HCT116 (cell line): Measurements from ENCODE around the gene KCNJ4. TPM values are rescaled to one million over a fixed set of nuclear protein-coding genes. Genes with fewer than 3 reads are reported as not detected.

Source experiments
- ATAC-seq: fragments of 200-7000 bp; cut with Tn5 transposase; 2 replicates; pipeline ENCODE4 v1.9.1; 2020; ENCODE audit warnings: mild to moderate bottlenecking, moderate library complexity
- BruUV-seq: library from RNA; stranded (reverse); fragments of 400-500 nt; replicated peaks from 2 replicates; lab custom pipeline; 2021; lab: Mats Ljungman, UMichigan
- CTCF ChIA-PET: fragments of 300-600 bp; sonication (Branson Sonifier 250); formaldehyde crosslinking; loops from one replicate; lab custom pipeline; 2021; ENCODE audit warnings: antibody characterized with exemption; lab: Charles Lee
- POLR2A ChIA-PET: fragments of 300-600, 350-600 bp; sonication (Branson Sonifier 250); formaldehyde crosslinking; loops from one replicate; lab custom pipeline; 2021; ENCODE audit warnings: antibody characterized with exemption; lab: Charles Lee
- RAD21 ChIA-PET, 2 experiments: fragments of 300-600 bp; sonication (Branson Sonifier 250); formaldehyde crosslinking; loops; one replicate each; lab custom pipeline; 2023; ENCODE audit warnings: low total read pairs in 2 of 2; ENCODE audit not compliant: uncharacterized antibody in 2 of 2, unreplicated experiment in 2 of 2, low non-redundant PET in 1 of 2; lab: Charles Lee
- DNase-seq: peaks from one replicate; pipeline ENCODE4 v3.0.0-alpha.2; 2010; ENCODE audit warnings: low read depth, low spot score
- H2AFZ ChIP-seq: fragments of 200-600 bp; shearing (Covaris generic), sonication (generic); 2 replicates; pipeline ENCODE4 v1.6.1; 2017; ENCODE audit warnings: low read depth, mixed run types, mixed read lengths, antibody characterized with exemption, low read length; ENCODE audit not compliant: poor library complexity, severe bottlenecking
- H3K27ac ChIP-seq: 2 replicates; pipeline ENCODE4 v1.5.1; 2012; ENCODE audit warnings: low read depth, low read length
- H3K27me3 ChIP-seq: fragments of 200-600 bp; sonication (generic); 2 replicates; pipeline ENCODE4 v1.6.1; 2016; ENCODE audit warnings: mixed run types, low read length, mixed read lengths; ENCODE audit not compliant: insufficient read depth
- H3K36me3 ChIP-seq, 2 experiments: fragments of 200-500 bp in 1 of 2; fragments of 200-600 bp in 1 of 2; sonication (Bioruptor generic) in 1 of 2; sonication (generic) in 1 of 2; 2 replicates each; pipeline versions ENCODE4 v1.5.1 to v1.6.1; 2014 to 2016; ENCODE audit warnings: low read length in 2 of 2, inconsistent platforms in 1 of 2, mixed read lengths in 1 of 2, mixed run types in 1 of 2; ENCODE audit not compliant: insufficient read depth in 2 of 2, control insufficient read depth in 1 of 2
- H3K4me1 ChIP-seq, 2 experiments: fragments of 200-600 bp in 1 of 2; sonication (generic) in 1 of 2; 2 replicates each; pipeline versions ENCODE4 v1.5.1 to v1.6.1; 2012 to 2017; ENCODE audit warnings: low read length in 2 of 2, inconsistent platforms in 1 of 2, mild to moderate bottlenecking in 1 of 2, mixed read lengths in 1 of 2, mixed run types in 1 of 2, moderate library complexity in 1 of 2; ENCODE audit not compliant: insufficient read depth in 2 of 2, control insufficient read depth in 1 of 2
- H3K4me2 ChIP-seq: fragments of 200-600 bp; sonication (generic); 2 replicates; pipeline ENCODE4 v1.6.1; 2017; ENCODE audit warnings: mixed run types, low read length, mixed read lengths
- H3K4me3 ChIP-seq, 2 experiments: fragments of 200-600 bp in 1 of 2; sonication (generic) in 1 of 2; replicated peaks in 1 of 2; 2 replicates each; pipeline ENCODE4 v1.5.1; 2011 to 2016; ENCODE audit warnings: low read length in 2 of 2, control low read depth in 1 of 2, low read depth in 1 of 2, mild to moderate bottlenecking in 1 of 2, mixed read lengths in 1 of 2, mixed run types in 1 of 2
- H3K79me2 ChIP-seq: fragments of 200-600 bp; sonication (generic); 2 replicates; pipeline ENCODE4 v1.6.1; 2017; ENCODE audit warnings: mild to moderate bottlenecking, mixed run types, low read length, moderate library complexity, mixed read lengths; ENCODE audit not compliant: insufficient read depth
- H3K9ac ChIP-seq: fragments of 200-600 bp; sonication (generic); 2 replicates; pipeline ENCODE4 v1.6.1; 2016; ENCODE audit warnings: low read length, mixed read lengths
- H3K9me2 ChIP-seq: fragments of 200-600 bp; sonication (generic), shearing (Covaris generic); 2 replicates; pipeline ENCODE4 v1.6.1; 2017; ENCODE audit warnings: mixed run types, mild to moderate bottlenecking, moderate library complexity; ENCODE audit not compliant: insufficient read depth
- H3K9me3 ChIP-seq, 2 experiments: fragments of 200-500 bp in 1 of 2; fragments of 200-600 bp in 1 of 2; sonication (Bioruptor generic) in 1 of 2; sonication (generic) in 1 of 2; 2 replicates each; pipeline ENCODE4 v1.6.1; 2014 to 2017; ENCODE audit warnings: low read length in 2 of 2, mixed read lengths in 2 of 2, inconsistent platforms in 1 of 2, low read depth in 1 of 2, mild to moderate bottlenecking in 1 of 2, mixed run types in 1 of 2, moderate library complexity in 1 of 2; ENCODE audit not compliant: control insufficient read depth in 1 of 2, insufficient read depth in 1 of 2
- H4K20me1 ChIP-seq: fragments of 200-600 bp; sonication (generic), shearing (Covaris generic); 2 replicates; pipeline ENCODE4 v1.6.1; 2017; ENCODE audit warnings: mixed run types, mild to moderate bottlenecking, moderate library complexity; ENCODE audit not compliant: insufficient read depth
- CEBPB ChIP-seq: IDR thresholded peaks from 2 replicates; pipeline ENCODE4 v1.6.1; 2012; ENCODE audit warnings: low read depth
- EGR1 ChIP-seq: IDR thresholded peaks from 2 replicates; pipeline ENCODE4 v1.6.1; 2012; ENCODE audit warnings: low read depth
- ELF1 ChIP-seq: IDR thresholded peaks from 2 replicates; pipeline ENCODE4 v1.6.1; 2012; ENCODE audit warnings: low read depth, borderline replicate concordance
- EZH2 ChIP-seq: fragments of 200-600 bp; sonication (generic); IDR thresholded peaks from 2 replicates; pipeline ENCODE4 v1.6.1; 2017; ENCODE audit warnings: antibody characterized with exemption, mixed run types
- FOSL1 ChIP-seq: IDR thresholded peaks from 2 replicates; pipeline ENCODE4 v1.6.1; 2012; ENCODE audit warnings: low read depth
- POLR2AphosphoS5 ChIP-seq: IDR thresholded peaks from 2 replicates; pipeline ENCODE4 v1.6.1; 2011; ENCODE audit warnings: mild to moderate bottlenecking, low read depth, low read length, moderate library complexity
- TCF7L2 ChIP-seq: IDR thresholded peaks from 2 replicates; pipeline ENCODE4 v1.7.0; 2011; ENCODE audit warnings: borderline replicate concordance, inconsistent platforms; ENCODE audit not compliant: insufficient read depth, insufficient read length; ENCODE audit errors: extremely low read depth
- ZFX ChIP-seq: fragments of 450-650 bp; IDR thresholded peaks from 2 replicates; pipeline ENCODE4 v1.6.1; 2017
- ZNF274 ChIP-seq: fragments of 200-500 bp; sonication (Bioruptor generic); IDR thresholded peaks from 2 replicates; pipeline ENCODE4 v1.6.1; 2014; ENCODE audit warnings: mild to moderate bottlenecking, low read depth, low read length, inconsistent platforms
- intact Hi-C: fragments of 100-400 bp; cut with micrococcal nuclease; formaldehyde crosslinking; loops from 2 replicates; pipeline ENCODE4 v1.10.0; 2022
- total RNA-seq: library from RNA; stranded (reverse); gene quantifications from one replicate; pipeline ENCODE4 v1.2.1, GENCODE V29; 2021; ENCODE audit not compliant: unreplicated experiment
- TF ChIP-seq, protein P1 (sequence below): IDR thresholded peaks from 2 replicates; pipeline ENCODE4 v1.6.1; 2012
- TF ChIP-seq, protein P2 (sequence below): IDR thresholded peaks from 2 replicates; pipeline ENCODE4 v1.6.1; 2012; ENCODE audit warnings: low read depth
- TF ChIP-seq, protein P3 (sequence below): IDR thresholded peaks from 2 replicates; pipeline ENCODE4 v1.6.1; 2012

Gene KCNJ4
- total RNA-seq, 1 experiment from 2014 or later = not detected

DNA sequence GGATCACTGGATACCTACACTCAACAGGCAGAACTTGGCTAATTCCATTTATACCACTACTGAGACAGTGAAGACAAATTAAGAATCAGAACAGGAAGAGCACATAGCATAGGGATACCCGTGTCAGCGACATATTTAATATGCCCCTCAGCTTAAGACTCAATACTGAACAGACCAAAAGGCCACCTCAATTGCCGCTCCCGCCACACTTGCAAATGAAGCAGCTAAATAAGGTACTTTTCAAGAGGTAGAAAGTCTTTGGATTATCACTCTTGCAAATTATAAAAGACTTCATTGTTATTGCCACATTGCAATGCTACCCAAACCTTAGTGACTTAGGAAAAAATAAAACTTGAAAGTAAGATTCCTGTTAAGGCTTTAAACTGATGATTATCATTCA lies 48.0 kb upstream of the KCNJ4 start:
- Histone ChIP-seq H3K36me3 (peaks cover 35 to 57% of the 10 kb centered on the region in 2 experiments), H3K4me1 (peaks cover 11 to 21% of the 10 kb centered on the region in 2 experiments; a peak in 3 of 4 replicates), H3K9me2 (no peaks in the 10 kb centered on the region), H2AFZ (no peak overlapping the region), H3K4me3 (no peak overlapping the region), H3K9ac (no peak overlapping the region), H4K20me1 (peaks cover 38% of the 10 kb centered on the region; the same call in 1 of the 2 replicates), H3K27me3 (no peaks in the 10 kb centered on the region), H3K9me3 (no peaks in the 10 kb centered on the region), H3K27ac (no peak overlapping the region), H3K4me2 (no peak overlapping the region), H3K79me2 (peaks cover 80% of the 10 kb centered on the region)
- no TSS peak for BruUV-seq
- ChIA-PET POLR2A (no interaction called here), RAD21 (no interaction called here), CTCF (interaction anchor here (1.3 kb wide), 1 partner anchor 68 kb away, joined by 3 read pairs; no protein-coding TSS in a partner anchor)
- DNase-seq (no peak), ATAC-seq (no peak)
- no peak for TF ChIP-seq TCF7L2
- no peak for TF ChIP-seq EGR1
- intact Hi-C loops = no loop called here

DNA sequence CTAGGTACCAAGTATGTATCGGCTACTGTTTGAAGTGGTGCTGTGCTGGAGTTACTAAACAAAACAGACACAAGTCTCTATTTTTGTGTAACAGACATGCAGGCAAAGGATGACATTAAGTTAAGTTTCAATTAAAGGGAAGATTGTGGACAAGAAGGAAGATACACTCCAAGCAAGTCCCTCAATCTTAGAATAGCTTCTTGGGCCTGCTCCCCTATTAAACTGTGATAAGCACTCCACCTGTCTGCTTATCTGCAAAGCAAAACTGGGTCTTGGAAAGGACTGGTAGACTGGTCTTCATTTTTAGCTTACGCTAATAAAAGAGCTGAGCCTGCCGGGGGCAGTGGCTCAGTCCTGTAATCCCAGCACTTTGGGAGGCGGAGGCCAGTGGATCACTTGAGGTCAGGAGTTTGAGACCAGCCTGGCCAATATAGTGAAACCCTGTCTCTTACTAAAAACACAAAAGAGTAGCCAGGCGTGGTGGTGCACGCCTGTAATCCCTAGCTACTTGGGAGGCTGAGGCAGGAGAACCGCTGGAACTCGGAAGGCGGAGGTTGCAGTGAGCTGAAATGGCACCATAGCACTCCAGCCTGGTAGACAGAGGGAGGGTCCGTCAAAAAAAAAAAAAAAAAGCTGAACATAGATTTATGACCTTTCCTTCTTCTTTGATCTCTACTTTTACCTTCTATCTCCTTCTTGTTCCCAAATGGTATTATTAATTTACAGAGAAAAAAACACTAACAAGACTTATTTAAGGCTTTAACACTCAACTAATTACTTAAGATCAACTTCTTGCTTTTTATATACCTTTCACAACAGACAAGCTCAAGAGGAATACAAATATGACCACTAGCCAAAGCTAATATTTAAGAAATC lies 47.0 kb upstream of the KCNJ4 start:
- H2AFZ ChIP-seq = no peak overlapping the region
- no peak for ATAC-seq
- intact Hi-C loops = no loop called here
- no peak overlapping the region for H3K4me3 ChIP-seq
- H3K9me2 ChIP-seq = no peaks in the 10 kb centered on the region
- ChIA-PET POLR2A (interaction anchor here (0.6 to 2.3 kb wide), 2 partner anchors 11 to 22 kb away, joined by 3 to 9 read pairs; no protein-coding TSS in a partner anchor), RAD21 (no interaction called here), CTCF (interaction anchor here (1.3 kb wide), 1 partner anchor 69 kb away, joined by 3 read pairs; no protein-coding TSS in a partner anchor)
- BruUV-seq = no TSS peak
- DNase-seq = no peak
- no peak overlapping the region for H3K9ac ChIP-seq
- no peaks in the 10 kb centered on the region for H3K9me3 ChIP-seq
- no peak overlapping the region for H3K4me2 ChIP-seq
- H3K36me3 ChIP-seq = peaks cover 44 to 63% of the 10 kb centered on the region in 2 experiments
- no peaks in the 10 kb centered on the region for H3K27me3 ChIP-seq
- H3K4me1 ChIP-seq = peaks cover 9 to 19% of the 10 kb centered on the region in 2 experiments; a peak in 3 of 4 replicates
- H4K20me1 ChIP-seq = peaks cover 44% of the 10 kb centered on the region; the same call in 1 of the 2 replicates
- H3K27ac ChIP-seq = no peak overlapping the region
- peaks cover 90% of the 10 kb centered on the region for H3K79me2 ChIP-seq
- TF ChIP-seq ZNF274 (no peak), CEBPB (no peak), POLR2AphosphoS5 (no peak), TCF7L2 (no peak), FOSL1 (no peak), ZFX (no peak), EZH2 (no peak), ELF1 (no peak)
- TF ChIP-seq, protein P1, sequence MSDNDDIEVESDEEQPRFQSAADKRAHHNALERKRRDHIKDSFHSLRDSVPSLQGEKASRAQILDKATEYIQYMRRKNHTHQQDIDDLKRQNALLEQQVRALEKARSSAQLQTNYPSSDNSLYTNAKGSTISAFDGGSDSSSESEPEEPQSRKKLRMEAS = no peak
- TF ChIP-seq, protein P2, sequence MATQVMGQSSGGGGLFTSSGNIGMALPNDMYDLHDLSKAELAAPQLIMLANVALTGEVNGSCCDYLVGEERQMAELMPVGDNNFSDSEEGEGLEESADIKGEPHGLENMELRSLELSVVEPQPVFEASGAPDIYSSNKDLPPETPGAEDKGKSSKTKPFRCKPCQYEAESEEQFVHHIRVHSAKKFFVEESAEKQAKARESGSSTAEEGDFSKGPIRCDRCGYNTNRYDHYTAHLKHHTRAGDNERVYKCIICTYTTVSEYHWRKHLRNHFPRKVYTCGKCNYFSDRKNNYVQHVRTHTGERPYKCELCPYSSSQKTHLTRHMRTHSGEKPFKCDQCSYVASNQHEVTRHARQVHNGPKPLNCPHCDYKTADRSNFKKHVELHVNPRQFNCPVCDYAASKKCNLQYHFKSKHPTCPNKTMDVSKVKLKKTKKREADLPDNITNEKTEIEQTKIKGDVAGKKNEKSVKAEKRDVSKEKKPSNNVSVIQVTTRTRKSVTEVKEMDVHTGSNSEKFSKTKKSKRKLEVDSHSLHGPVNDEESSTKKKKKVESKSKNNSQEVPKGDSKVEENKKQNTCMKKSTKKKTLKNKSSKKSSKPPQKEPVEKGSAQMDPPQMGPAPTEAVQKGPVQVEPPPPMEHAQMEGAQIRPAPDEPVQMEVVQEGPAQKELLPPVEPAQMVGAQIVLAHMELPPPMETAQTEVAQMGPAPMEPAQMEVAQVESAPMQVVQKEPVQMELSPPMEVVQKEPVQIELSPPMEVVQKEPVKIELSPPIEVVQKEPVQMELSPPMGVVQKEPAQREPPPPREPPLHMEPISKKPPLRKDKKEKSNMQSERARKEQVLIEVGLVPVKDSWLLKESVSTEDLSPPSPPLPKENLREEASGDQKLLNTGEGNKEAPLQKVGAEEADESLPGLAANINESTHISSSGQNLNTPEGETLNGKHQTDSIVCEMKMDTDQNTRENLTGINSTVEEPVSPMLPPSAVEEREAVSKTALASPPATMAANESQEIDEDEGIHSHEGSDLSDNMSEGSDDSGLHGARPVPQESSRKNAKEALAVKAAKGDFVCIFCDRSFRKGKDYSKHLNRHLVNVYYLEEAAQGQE = no peak
- TF ChIP-seq, protein P3, sequence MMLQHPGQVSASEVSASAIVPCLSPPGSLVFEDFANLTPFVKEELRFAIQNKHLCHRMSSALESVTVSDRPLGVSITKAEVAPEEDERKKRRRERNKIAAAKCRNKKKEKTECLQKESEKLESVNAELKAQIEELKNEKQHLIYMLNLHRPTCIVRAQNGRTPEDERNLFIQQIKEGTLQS = no peak
